Islet precursor cell (in vitro differentiated cells): ENCODE results near the gene SERPINB6.
"Not testable (repeated sequence)": the region's sequence is repeated elsewhere in the genome, so short reads cannot be mapped to it uniquely, and the experiment has no call there.

ENCODE experiments used
- DNase-seq: peaks from one replicate; pipeline ENCODE4 v3.0.0-alpha.2; 2018

SERPINB6 gene

GRCh38 chr6:2934057-2934456 is 37.3 kb downstream of the SERPINB6 start:
- no peak for DNase-seq

GRCh38 chr6:2932911-2933310 is 38.5 kb downstream of the SERPINB6 start:
- DNase-seq, result peak; percentile 43

- peak; percentile 98 for DNase-seq
Measured at GRCh38 chr6:2931970-2932748, 39.2 kb downstream of the SERPINB6 start.

GRCh38 chr6:2931055-2931454 is 40.3 kb downstream of the SERPINB6 start:
- peak; percentile 21 for DNase-seq

- peak; percentile 27 for DNase-seq
Measured at GRCh38 chr6:2927931-2928330, 43.4 kb downstream of the SERPINB6 start.

DNA sequence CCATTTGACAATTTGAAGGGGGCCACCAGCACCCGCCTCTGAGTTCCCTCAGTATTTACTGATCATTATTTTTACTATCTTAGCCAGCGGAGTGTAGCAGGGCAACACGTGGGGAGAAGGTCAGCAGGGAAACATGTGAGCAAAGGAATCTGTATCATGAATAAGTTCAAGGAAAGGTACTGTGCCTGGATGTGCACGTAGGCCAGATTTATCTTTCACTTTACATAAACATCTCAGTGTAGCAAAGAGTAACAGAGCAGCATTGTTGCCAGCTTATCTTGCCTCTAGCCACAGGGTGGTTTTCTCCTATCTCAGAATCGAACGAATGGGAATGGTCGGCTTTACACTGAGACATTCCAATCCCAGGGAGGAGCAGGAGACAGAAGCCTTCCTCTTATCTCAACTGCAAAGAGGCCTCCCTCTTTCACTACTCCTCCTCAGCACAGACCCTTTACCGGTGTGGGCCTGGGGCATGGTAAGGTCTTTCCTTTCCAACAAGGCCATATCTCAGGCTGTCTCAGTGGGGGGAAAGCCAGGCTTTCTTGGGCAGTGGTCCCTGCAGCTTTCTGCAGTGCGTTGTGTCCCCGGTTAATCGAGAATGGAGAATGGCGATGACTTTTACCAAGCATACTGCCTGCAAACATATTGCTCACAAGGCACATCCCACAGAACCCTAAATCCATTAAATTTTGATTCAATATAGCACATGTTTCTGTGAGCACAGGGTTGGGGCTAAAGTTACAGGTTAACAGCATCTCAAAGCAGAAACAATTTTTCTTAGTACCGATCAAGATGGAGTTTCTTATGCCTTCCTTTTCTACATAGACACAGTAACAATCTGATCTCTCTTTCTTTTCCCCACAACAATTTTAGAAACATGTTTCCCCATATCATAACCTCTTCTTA is 45.3 kb downstream of the SERPINB6 start:
- DNase-seq, result peak; percentile 92

- peak; percentile 42 for DNase-seq
Measured at GRCh38 chr6:2921520-2922115, 49.7 kb downstream of the SERPINB6 start.

DNA sequence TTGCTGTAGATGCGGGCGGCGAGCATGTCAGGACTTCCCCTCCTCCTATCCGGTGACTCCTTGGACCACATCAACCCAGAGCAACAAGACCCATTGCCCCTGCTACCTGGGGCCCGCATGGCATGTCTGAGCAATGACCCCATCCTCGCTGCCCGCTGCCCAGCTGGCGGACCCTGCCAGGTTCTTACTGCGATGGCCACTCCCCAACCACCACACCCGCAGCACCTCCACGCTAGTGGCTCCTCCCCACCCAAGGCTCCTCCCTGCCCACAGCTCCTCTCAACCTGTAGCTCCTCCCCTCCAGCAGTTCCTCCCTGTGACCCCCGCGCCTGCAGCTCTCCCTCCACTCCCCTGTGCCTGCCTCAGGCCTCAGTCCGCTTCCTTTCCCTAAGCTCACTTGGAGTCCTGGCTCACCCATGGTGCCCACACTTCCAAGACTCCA is 50.7 kb downstream of the SERPINB6 start:
- DNase-seq, result peak; percentile 52

- DNase-seq, result no peak
Measured at GRCh38 chr6:2919886-2920285, 51.5 kb downstream of the SERPINB6 start.

DNA sequence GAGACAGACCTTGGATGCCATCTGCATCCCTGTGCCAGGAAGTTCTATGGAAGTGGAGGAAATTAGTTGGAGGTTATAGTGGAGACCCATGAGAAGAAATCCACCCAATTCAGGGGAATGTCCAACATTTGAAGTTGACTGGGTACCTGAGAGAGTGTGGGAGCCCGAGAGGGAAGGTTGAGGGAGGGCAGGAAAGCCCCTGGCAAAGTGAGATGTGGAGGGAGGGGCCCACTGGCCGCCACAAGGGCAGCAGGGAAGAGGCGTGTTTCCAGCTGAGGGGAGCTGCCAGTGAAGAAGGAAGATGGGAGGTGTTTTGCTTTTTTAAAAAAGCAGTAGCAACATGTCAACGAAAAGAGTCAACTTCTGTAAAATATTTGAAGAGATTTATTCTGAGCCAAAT is 52.0 kb downstream of the SERPINB6 start:
- peak; percentile 23 for DNase-seq

- peak; percentile 37 for DNase-seq
Measured at GRCh38 chr6:2918936-2919335, 52.4 kb downstream of the SERPINB6 start.

DNA sequence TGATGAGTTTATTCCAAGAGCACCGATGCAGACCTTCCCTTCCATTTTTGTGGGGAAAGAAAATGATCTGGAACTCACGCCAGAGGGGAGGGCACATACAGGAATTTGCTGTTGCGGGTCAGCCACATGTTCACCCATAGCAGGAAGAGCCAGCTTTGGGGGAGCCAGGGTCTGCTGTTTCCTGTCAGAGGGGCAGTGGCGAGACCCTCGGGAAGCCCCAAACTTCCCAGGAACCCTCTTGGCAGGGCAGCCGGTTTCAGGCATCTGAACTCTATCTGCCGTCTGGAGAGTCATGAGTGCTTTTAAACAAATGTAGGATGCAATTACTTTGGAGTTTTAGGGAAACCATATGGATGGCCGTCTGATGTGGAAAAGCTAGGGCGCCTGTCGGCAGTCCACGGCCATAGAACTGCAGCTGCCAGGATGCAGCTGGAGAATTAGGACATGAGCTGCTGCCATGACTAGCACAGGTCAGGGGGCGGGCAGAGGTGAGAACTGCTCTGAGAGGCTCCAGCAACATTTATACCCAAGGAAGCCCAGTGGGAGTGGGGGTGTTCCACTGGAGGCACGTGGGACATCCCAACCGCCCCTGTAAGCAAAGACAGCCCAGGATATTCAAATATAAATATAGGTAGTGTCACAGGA is 53.4 kb downstream of the SERPINB6 start:
- peak; percentile 30 for DNase-seq

DNA sequence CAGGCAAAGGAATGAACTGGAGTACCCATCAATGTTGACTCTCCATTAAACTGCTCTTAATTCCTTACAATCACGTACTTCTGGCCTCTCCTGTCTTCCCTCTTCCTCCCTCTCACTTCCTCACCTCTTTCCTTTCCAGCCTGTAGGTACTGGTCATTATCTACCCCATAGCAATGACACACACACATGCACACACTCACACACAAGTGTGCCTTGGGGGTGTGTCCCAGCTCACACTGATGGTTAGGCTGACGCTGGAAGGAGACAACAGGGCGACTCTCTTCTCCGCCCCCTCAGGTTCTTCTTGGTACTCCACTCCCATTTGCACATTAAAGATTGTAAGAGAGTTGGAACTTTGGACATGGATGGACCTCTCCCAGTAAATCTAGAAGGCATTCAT is 54.3 kb downstream of the SERPINB6 start:
- peak; percentile 50 for DNase-seq

- DNase-seq, result peak; percentile 16
Measured at GRCh38 chr6:2916158-2916925, 55.0 kb downstream of the SERPINB6 start.

DNA sequence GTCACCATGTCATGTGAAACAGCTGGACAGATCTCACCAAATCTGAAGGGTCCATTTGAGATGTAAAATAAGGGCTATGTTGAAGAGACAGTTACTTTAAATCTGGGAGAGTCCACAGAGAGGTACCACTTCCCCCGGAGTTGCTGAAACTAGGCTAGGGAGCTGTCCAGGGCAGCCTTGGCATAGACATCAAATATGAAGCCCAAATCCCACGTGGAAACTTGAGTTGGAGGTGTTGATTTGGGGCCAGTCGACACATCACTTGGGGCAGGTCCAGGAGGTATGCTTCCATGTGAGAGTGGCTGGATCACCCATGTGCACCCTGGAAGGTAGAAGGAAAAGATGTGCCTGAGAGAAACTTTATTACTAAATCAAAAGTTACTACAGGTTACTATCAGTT is 56.2 kb downstream of the SERPINB6 start:
- peak; percentile 27 for DNase-seq

DNA sequence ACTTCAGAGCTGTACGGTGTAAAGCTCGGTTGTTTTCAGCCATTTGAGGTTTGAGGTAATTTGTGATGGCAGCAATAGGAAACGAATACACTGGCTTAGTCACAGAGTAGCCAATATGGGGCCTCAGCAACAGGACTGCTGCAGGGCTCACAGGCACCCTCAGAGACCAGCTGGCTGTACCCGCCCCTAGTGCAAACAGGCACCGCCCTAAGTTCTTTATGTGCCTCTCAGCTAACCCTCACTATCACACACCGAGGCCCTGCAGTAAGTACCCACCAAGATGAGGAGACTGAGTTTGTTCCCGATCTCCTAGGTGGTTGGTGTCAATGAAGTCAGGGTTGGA is 57.1 kb downstream of the SERPINB6 start:
- DNase-seq, result peak; percentile 48

DNA sequence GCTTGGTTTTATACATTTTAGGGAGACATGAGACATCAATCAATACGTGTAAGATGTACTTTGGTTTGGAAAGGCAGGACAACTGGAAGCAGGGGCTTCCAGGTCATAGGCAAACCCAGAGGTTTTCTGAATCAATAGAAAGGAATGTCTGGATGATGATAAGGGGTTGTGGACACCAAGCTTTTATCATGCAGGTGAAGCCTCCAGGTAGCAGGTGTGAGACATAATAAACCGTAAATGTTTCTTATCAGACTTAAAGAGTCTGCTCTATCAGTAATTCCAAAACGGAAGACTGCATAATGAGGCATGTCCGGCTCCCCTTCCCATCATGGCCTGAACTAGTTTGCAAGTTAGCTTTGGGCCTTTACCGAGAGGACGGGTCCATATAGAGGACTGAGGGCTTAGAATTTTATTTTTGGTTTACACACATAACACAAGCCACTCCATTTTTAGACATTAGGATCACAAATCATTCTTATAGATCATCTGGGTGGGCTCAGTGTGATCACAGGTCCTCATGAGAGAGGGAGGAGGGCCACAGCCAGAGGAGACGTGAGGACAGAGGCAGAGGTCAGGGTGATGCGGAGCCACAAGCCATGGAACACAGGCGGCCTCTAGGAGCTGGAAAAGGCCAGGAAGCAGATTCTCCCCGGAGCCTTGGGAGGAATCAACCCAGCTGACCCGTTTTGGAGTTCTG is 57.6 kb downstream of the SERPINB6 start:
- peak; percentile 43 for DNase-seq

GRCh38 chr6:2911171-2911570 is 60.2 kb downstream of the SERPINB6 start:
- peak; percentile 54 for DNase-seq

GRCh38 chr6:2909718-2910117 is 61.6 kb downstream of the SERPINB6 start:
- peak; percentile 57 for DNase-seq

- not testable (repeated sequence) for DNase-seq
Measured at GRCh38 chr6:2909051-2909606, 62.2 kb downstream of the SERPINB6 start.

DNA sequence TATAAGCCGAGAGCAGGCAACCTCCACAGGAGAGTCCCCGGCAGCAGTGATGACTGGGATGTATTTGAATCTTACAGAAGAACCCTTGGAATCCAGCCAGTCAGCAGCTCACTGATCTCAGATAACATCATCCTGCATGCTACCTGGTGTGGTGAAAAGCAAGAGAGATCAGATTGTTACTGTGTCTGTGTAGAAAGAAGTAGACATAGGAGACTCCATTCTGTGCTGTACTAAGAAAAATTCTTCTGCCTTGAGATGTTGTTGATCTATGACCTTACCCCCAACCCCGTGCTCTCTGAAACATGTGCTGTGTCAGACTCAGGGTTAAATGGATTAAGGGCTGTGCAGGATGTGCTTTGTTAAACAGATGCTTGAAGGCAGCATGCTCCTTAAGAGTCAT is 62.9 kb downstream of the SERPINB6 start:
- DNase-seq, result peak; percentile 82
